Mammary epithelial cell (primary cell): ENCODE results near the gene SENP1.

Experiments
- EZH2 ChIP-seq: IDR thresholded peaks from 2 replicates; pipeline ENCODE4 v1.6.1; 2012; ENCODE audit warnings: low read length, inconsistent platforms, borderline replicate concordance
- TF ChIP-seq, protein P1 (sequence below), 2 donors: IDR thresholded peaks in 1 of 2; conservative IDR thresholded peaks in 1 of 2; 2 replicates each; pipeline ENCODE4 v1.5.1; 2011 to 2012; ENCODE audit warnings: inconsistent platforms in 2 of 2, low read length in 2 of 2, mild to moderate bottlenecking in 2 of 2, control low read depth in 1 of 2, low read depth in 1 of 2; ENCODE audit not compliant: insufficient read depth in 1 of 2; ENCODE audit errors: extremely low read depth in 1 of 2

DNA sequence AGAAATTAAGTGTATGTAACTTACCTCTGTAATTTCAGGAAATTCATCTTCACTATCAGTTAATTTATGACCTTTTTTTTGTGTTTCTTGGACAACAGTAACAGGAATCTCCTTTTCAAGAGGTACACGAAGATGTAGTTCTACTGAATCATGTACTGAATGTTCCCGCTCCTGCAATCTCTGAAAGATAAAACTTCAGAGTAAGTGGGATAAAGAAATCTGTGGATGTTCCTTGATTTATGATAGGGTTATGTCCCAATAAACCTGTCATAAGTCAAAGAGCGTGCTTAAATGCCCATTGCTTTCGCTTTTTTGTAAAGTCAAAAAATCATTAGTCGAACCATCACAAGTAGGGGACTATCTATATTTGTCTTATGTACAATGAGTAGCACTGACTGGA is 40.8 kb downstream of the SENP1 start:
- TF ChIP-seq, protein P1, sequence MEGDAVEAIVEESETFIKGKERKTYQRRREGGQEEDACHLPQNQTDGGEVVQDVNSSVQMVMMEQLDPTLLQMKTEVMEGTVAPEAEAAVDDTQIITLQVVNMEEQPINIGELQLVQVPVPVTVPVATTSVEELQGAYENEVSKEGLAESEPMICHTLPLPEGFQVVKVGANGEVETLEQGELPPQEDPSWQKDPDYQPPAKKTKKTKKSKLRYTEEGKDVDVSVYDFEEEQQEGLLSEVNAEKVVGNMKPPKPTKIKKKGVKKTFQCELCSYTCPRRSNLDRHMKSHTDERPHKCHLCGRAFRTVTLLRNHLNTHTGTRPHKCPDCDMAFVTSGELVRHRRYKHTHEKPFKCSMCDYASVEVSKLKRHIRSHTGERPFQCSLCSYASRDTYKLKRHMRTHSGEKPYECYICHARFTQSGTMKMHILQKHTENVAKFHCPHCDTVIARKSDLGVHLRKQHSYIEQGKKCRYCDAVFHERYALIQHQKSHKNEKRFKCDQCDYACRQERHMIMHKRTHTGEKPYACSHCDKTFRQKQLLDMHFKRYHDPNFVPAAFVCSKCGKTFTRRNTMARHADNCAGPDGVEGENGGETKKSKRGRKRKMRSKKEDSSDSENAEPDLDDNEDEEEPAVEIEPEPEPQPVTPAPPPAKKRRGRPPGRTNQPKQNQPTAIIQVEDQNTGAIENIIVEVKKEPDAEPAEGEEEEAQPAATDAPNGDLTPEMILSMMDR (conservative IDR thresholded peaks at IDR 0.05 in 1 of 2, IDR thresholded peaks at IDR 0.05 in 1 of 2; ENCODE audit: extremely low read depth in 1 of 2, insufficient read depth in 1 of 2, low read depth in 1 of 2, low read length in 2 of 2), result no peak
- TF ChIP-seq EZH2, result no peak
